ENCODE results near the gene TP53I3. TPM values are rescaled to one million over a fixed set of nuclear protein-coding genes. Genes with fewer than 3 reads are reported as not detected.

The TP53I3 gene
- total RNA-seq (94.2 and 102 TPM in 2 replicates), polyA plus RNA-seq (112 and 116 TPM in 2 replicates), polyA minus RNA-seq (45.3 and 47.2 TPM in 2 replicates), Bru-seq, nascent RNA (percentile 78 among the genes with signal in this experiment), BruChase-seq, experiment 1, labeled RNA remaining after a 6-hour chase (percentile 83 among the genes with signal in this experiment), BruChase-seq, experiment 2, labeled RNA remaining after a 2-hour chase (percentile 81 among the genes with signal in this experiment)
- polyA plus RNA-seq (2011; cell fraction: cytosol; rRNA removed), result 77.3 and 102 TPM in 2 replicates
- 168 and 196 TPM in 2 replicates for polyA plus RNA-seq (2011; cell fraction: nucleus; rRNA removed)
- 102 and 124 TPM in 2 replicates for polyA plus RNA-seq (2012)
- 10.4 TPM for polyA minus RNA-seq (2011; cell fraction: cytosol; rRNA and poly(A)+ RNA removed)
- 24.7 and 25.7 TPM in 2 replicates for polyA minus RNA-seq (2011; cell fraction: nucleus; rRNA and poly(A)+ RNA removed)
- long read RNA-seq, transcript TP53I3-201 (5 exons, 1,998 nt), result minor isoform, 100 of 675 reads
- long read RNA-seq, transcript TP53I3-203 (4 exons, 747 nt), result minor isoform, 16 of 675 reads
- long read RNA-seq, transcript TP53I3-202 (6 exons, 1,635 nt), result major isoform, 126 of 675 reads
- long read RNA-seq, transcript TP53I3-204 (3 exons, 677 nt), result minor isoform, 13 of 675 reads
- long read RNA-seq, partial matches to known transcripts, result 17 of 675 reads
- long read RNA-seq, other reads (novel, unspliced or antisense), result 403 of 675 reads

DNA sequence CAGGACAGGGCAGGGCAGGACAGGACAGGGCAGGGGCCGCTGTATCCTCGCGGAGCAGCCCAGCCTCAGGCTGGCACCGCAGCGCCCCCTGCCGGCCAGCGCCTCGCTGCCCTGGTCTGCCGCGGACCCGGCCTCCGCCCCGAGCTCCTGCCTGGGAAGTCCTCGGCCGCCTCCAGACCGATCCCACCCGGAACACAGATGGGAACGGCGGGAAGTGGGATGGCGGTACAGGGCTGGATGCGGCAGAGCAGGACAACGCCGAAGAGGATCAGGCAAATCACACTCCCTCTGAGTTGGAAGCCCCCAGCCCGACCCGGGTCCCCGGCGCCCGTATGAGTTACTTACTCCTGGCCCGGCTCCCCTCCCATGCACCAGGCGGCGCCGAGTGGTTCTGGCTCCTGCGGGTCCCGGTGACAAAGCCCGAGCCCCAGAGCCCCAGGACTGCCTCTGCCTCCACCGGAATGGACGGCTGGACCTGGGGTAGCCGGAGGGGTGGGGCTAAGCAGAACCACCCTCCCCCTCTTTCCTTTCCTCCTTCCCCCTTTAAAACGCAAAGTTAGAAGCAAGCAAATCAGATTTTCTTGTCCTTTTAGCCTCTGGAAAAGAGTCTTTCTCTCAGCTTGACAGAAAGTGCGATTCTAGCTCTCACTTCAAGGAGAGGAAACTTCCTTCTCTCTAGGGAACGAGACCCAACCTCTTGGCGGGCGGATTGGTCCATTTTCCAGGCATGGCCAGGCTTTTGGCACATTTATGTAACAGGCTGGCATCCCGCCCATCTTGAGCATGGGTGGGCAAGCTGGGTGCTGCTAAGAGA, at the start of gene TP53I3:
TP53I3 (minus strand) TSS at position 449 of the 814 bp plus-strand sequence. CDS start 508 bp downstream, outside the sequence.
- Histone ChIP-seq H3K79me2 (ENCODE audit: control insufficient read depth, insufficient read depth, low read length) (peaks cover 6% of the 10 kb centered on the region), H3K4me2 (ENCODE audit: insufficient read depth, low read length) (peak within 1 kb of the TSS; percentile 95), H3K36me3 (ENCODE audit: control insufficient read depth in 2 of 2, extremely low read depth in 1 of 2, insufficient read depth in 2 of 2, low read length in 2 of 2) (peaks cover 7 to 9% of the 10 kb centered on the region in 2 experiments), H3K4me3 (replicated peaks in 1 of 3; ENCODE audit: insufficient read depth in 1 of 3, low read depth in 1 of 3, low read length in 3 of 3) (peak within 1 kb of the TSS; percentile 53 to 85 (median 73)), H3K9me1 (replicated peaks; ENCODE audit: control insufficient read depth, extremely low read depth, insufficient read depth, low read length) (no peaks in the 10 kb centered on the region), H3K9me3 (replicated peaks; ENCODE audit: control insufficient read depth, insufficient read depth, low read length) (no peaks in the 10 kb centered on the region), H3K9ac (replicated peaks; ENCODE audit: extremely low read depth, insufficient read depth, low read length) (peak within 1 kb of the TSS; percentile 84), H4K20me1 (replicated peaks; ENCODE audit: control insufficient read depth, extremely low read depth, insufficient read depth, low read length) (no peaks in the 10 kb centered on the region), H3K4me1 (ENCODE audit: control insufficient read depth, extremely low read depth, insufficient read depth, low read length) (peaks cover 16% of the 10 kb centered on the region), H2AFZ (ENCODE audit: low read depth, low read length) (peak within 1 kb of the TSS; percentile 96), H3K27me3 (ENCODE audit: control insufficient read depth in 2 of 2, insufficient read depth in 2 of 2, low read length in 2 of 2) (no peaks in the 10 kb centered on the region), H3K27ac (ENCODE audit: insufficient read depth, low read depth, low read length) (peak within 1 kb of the TSS; percentile 66)
- TF ChIP-seq JUN (IDR thresholded peaks at IDR 0.05; ENCODE audit: borderline replicate concordance, insufficient read depth, insufficient read length, low read depth), result no peak
- TF ChIP-seq POLR2AphosphoS5 (IDR thresholded peaks at IDR 0.05; ENCODE audit: insufficient read depth, low read depth, low read length), result no peak
- TF ChIP-seq MYC (IDR thresholded peaks at IDR 0.05; ENCODE audit: low read depth, low read length), result no peak
- peak; percentile 29 for TF ChIP-seq MAX (IDR thresholded peaks at IDR 0.05; ENCODE audit: insufficient read depth, insufficient read length)
- TF ChIP-seq CTCF (IDR thresholded peaks at IDR 0.05; ENCODE audit: extremely low read depth in 1 of 2, insufficient read depth in 1 of 2, low read depth in 1 of 2, low read length in 2 of 2), result peak; percentile 92 to 99
- TF ChIP-seq FOS (IDR thresholded peaks at IDR 0.05; ENCODE audit: borderline replicate concordance, insufficient read depth, low read length), result no peak
- no peak for TF ChIP-seq EZH2 (IDR thresholded peaks at IDR 0.05; ENCODE audit: borderline replicate concordance, low read depth, low read length, severe bottlenecking)
- peak; percentile 96 for TF ChIP-seq POLR2A (IDR thresholded peaks at IDR 0.05; ENCODE audit: low read depth, low read length)
- TF ChIP-seq GATA2 (IDR thresholded peaks at IDR 0.05; ENCODE audit: insufficient read depth, insufficient read length, low read depth, low read length), result no peak
- ChIA-PET POLR2A (interaction anchor here (1.1 to 1.4 kb wide), 6 partner anchors 9 to 260 kb away, joined by 3 to 13 read pairs (median 6); partner anchors contain the start of genes ATAD2B, SF3B6 and WDCP), CTCF (interaction anchor here (0.6 to 3.5 kb wide), 39 partner anchors 8 to 743 kb away, joined by 3 to 68 read pairs (median 5); partner anchors contain the start of genes ATAD2B, FAM228B, FKBP1B and PFN4)
- FAIRE-seq (peak; percentile 96), DNase-seq (ENCODE audit: low read depth, low spot score) (peak; percentile 93)
- dilution Hi-C loops (cut with MboI; ENCODE audit: extremely low pct_ligation_motif_present, low sequenced_read_pairs) (no loop called here), intact Hi-C loops (cut with micrococcal nuclease) (loop anchor here (1.0 to 5.0 kb wide), 10 partner anchors 8 to 298 kb away; partner anchors contain the start of genes ATAD2B, FAM228B, PFN4 and SF3B6)
- no TSS peak for BruUV-seq (replicated peaks)
